HL-60/S4 (cell line): ENCODE results near the gene CNTN4.

Source experiments
- in situ Hi-C: fragments of 300-500 bp; cut with MboI; formaldehyde crosslinking; loops from 2 replicates; pipeline ENCODE4 v1.14.3; 2022; ENCODE audit warnings: low sequenced_read_pairs

The CNTN4 gene

DNA sequence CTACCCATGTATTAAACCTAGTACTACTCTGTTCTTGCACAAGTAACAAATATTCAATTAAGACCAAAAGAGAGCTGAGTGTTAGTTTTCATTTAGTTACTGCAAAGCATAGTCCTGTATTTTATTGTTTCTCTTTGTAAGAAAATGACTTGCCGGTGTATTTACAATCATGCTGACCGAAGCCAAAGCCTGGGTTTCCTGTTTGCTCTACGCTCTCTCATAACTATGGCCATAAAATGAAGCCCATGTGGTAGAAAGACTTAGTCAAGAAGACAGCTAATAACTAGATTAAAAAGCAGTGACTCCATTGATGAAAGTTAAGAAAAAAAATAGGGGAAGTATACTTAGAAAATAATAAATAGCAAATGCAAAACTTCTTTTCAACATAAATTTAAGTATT is 479.9 kb downstream of the CNTN4 start:
- in situ Hi-C loops: no loop called here

- in situ Hi-C loops: no loop called here
Measured at GRCh38 chr3:2579206-2579605, 480.5 kb downstream of the CNTN4 start.

DNA sequence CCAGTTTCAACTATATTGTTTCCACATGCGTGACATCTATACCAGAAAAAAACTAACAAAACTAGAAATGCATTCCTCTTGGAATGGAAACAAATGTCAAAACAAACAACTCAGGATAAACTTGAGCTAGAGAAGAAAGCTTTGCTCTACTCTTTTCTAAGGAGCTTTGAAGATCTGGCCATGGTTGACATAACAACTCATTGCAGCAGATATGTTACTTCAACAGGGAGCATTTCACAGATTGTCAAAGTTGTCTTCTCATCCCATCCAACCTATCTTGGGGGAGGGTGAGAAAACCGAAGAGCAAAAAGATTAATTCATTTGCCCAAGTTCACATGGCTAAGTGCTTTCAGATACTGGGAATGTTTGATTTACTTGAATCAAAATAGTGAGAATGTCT is 484.4 kb downstream of the CNTN4 start:
- in situ Hi-C loops: no loop called here

DNA sequence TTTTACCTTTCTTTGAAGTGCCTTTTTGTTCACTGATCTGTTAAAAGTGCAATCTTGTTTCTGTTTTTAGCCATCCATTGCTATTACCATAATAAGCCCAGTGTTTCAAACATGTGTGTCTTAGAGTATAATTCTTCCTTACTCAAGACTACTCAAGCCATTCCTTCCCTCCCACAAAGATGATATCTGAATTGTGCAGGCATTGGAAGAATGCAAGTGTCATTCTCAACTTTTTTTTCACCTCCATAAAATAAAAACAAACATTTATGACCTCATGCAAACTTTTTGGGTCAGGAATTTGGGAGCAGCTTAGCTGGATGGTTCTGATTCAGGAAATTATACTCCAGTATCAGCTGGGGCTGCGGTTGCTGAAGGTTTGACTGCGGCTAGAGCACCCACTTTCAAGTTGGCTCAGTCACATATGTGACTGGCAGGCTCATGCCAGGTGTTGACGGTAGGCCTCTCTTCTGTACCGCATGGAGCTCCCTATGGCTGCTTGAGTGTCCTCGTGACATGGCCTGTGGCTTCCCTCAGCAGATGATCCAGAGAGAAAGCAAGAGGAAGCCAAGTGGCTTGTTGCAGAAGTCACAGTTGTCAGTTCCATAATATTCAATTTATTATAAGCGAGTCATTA is 490.8 kb downstream of the CNTN4 start:
- in situ Hi-C loops: no loop called here

GRCh38 chr3:2595486-2595885 is 496.8 kb downstream of the CNTN4 start:
- in situ Hi-C loops: no loop called here

DNA sequence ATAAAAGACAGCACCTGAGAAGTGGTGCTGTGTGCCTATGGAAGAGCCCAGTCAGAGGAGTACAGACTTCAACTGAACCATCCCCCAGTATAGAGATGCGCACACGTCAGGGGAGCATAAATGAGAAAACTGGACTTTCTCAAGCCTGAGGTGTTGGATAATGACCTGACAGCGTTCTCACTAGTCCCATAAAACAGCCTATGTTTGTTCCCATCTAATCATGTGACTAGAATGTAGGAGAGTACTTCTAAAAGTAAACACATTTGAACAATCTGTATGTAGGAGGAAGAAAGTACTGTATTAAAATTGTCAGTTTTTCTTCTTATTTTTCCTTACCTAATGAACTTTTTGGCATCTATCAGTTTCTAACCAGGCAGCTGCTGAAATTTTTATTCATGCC is 498.9 kb downstream of the CNTN4 start:
- in situ Hi-C loops: no loop called here

DNA sequence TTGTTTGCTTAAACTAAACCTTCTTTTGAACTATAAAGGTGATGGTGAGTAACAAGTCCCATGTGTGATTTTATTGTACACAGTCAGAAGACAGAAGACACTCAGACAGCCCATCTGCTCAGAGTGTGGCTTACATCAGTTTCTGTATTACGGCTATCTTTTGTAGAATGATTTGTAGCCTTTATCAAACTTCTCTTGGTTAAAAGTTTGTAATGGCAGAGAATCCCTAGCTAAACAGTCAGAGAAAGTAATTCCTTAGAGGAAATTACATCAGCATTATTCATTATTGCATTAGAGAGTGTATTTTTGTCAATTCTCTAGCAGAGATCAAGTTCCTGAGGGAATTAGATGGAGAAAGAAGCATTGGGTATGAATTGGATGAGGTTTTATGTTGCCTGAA is 500.8 kb downstream of the CNTN4 start:
- in situ Hi-C loops: no loop called here

- in situ Hi-C loops: no loop called here
Measured at GRCh38 chr3:2603692-2604289, 505.1 kb downstream of the CNTN4 start.

- in situ Hi-C loops: no loop called here
Measured at GRCh38 chr3:2614578-2614977, 515.9 kb downstream of the CNTN4 start.

DNA sequence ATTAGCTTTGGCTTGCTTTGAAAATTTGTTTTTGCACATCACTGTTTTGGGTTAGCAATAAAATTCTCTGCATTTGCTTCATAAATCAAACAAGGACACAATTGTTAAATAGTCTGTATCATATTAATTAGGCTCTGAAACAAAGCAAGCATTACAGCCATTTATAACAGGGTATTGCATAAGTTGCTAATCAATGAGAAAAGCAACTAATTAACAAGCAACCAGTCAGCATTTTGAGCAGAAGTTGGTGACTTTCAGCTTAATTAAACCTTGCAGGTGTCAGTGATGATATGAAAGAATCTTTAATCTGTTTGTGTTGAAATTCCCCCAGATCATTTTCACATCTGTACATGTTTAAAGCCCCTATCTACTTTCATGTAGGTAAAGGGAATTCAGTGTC is 516.4 kb downstream of the CNTN4 start:
- in situ Hi-C loops: no loop called here

- in situ Hi-C loops: no loop called here
Measured at GRCh38 chr3:2623436-2623835, 524.8 kb downstream of the CNTN4 start.

GRCh38 chr3:2628117-2628516 is 529.5 kb downstream of the CNTN4 start:
- in situ Hi-C loops: no loop called here

- in situ Hi-C loops: no loop called here
Measured at GRCh38 chr3:2635511-2635910, 536.8 kb downstream of the CNTN4 start.

DNA sequence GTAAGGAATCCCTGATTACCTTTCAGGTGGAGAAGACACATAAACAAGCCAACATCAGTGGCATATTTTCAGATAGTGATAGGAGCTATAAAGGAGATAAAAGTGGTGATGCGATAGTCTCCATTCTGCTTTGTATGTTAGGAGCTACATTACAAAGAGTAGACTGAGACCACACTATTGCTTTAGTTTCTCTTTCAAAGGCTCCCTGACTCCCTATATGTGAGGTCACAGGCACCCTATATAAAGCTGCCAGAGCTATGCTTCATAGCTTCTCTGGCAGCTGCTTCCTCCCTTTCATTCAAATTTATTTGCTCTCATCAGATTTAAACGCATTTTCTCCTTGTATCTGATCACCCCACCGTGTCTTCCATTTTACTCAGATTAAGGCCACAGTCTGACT is 544.9 kb downstream of the CNTN4 start:
- in situ Hi-C loops: no loop called here

- in situ Hi-C loops: no loop called here
Measured at GRCh38 chr3:2645001-2645400, 546.3 kb downstream of the CNTN4 start.

DNA sequence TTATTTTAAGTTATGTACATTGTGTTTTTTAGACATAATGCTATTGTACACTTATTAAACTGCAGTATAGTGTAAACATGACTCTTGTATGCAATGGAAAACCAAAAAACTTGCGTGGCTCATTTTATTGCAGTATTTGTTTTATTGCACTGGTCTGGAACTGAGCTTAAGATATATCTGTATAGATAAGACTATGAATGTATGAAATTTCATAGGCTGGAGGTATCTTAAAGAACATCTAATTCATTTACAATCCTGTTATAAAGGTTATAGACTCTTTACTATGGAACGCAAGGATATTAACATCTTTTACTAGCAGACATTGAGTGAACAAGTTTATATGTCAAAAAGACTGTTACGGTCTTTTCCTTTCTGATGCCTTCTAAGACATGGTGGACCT is 552.1 kb downstream of the CNTN4 start:
- in situ Hi-C loops: no loop called here

DNA sequence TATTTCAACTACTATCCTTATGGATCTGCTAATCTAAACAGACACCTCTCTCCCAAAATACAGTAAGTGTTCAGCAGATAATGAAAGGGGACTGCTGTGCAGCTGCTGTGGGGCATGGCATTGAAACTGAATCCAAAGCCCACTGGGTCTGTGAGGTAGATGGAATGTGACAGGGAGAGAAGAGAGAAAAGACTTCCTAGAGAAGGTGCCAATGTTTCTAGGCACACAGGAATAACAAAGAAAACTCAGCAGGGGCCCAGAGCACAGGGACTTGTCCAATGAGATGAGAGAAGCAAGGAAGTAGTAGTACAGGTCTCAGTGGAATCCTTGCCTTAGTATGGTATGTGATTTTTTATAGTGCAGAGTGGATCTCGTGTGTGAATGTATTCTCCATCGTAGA is 553.7 kb downstream of the CNTN4 start:
- in situ Hi-C loops: no loop called here

- in situ Hi-C loops: no loop called here
Measured at GRCh38 chr3:2653706-2654105, 555.0 kb downstream of the CNTN4 start.

DNA sequence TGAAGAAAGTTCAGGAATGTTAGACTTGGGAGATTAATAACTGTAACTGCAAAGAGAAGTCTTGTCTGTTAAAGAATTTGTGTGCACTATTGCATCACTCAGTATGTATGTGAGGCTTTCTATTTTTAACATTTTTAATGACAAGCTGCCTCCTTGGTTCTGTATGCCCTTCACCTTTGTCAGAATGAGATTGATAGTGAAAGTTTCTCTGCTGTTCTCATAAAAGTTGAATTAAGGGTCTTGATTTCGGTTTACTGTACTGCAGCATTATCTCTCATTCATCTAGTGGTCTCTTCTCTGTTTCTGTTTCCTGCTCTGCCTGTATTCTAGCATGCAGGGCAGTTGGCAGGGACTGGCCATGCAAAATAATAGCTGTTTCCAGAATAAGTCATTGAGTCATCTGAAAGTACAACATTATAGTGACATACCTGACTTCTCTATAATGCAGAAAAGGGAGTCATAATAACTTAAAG is 556.6 kb downstream of the CNTN4 start:
- in situ Hi-C loops: no loop called here

- in situ Hi-C loops: no loop called here
Measured at GRCh38 chr3:2656806-2657777, 558.4 kb downstream of the CNTN4 start.

GRCh38 chr3:2657971-2658370 is 559.3 kb downstream of the CNTN4 start:
- in situ Hi-C loops: no loop called here

DNA sequence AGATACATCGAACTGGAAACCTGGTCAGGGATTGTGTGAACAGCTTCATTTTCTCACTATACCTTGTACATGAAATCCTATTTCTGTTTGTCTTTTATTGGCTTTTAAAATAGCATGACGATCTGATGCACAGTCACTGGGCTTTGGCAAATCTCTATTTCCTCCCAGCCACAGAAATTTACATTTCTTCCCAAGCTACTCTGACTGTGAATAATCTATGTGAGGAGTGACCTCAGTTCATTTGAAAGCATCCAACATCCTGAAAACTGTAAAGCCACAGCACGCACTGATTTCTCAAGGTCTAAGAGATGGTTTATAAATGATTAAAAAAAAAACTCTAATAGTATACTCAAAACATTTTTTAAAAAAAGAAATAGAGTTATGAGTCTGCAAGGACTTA is 561.2 kb downstream of the CNTN4 start:
- in situ Hi-C loops: no loop called here
